ENCODE measurements around the gene MYL9.
"Not testable (repeated sequence)": the region's sequence is repeated elsewhere in the genome, so short reads cannot be mapped to it uniquely, and the experiment has no call there.

The MYL9 gene

GRCh38 chr20:36549942-36550789 is 8.8 kb downstream of the MYL9 start:
- no peak for DNase-seq

- DNase-seq, result no peak
Observed at GRCh38 chr20:36550790-36551299, 9.5 kb downstream of the MYL9 start.

GRCh38 chr20:36555248-36555647 is 13.9 kb downstream of the MYL9 start:
- no peak for DNase-seq

GRCh38 chr20:36562724-36563123 is 21.4 kb downstream of the MYL9 start:
- no peak for DNase-seq

- no peak for DNase-seq
Observed at GRCh38 chr20:36563374-36563773, 22.1 kb downstream of the MYL9 start.

GRCh38 chr20:36564078-36564725 is 22.9 kb downstream of the MYL9 start:
- not testable (repeated sequence) for DNase-seq

GRCh38 chr20:36564726-36565121 is 23.4 kb downstream of the MYL9 start:
- DNase-seq, result not testable (repeated sequence)

GRCh38 chr20:36565520-36565919 is 24.2 kb downstream of the MYL9 start:
- no peak for DNase-seq

- no peak for DNase-seq
Observed at GRCh38 chr20:36569847-36570429, 28.6 kb downstream of the MYL9 start.

- DNase-seq, result no peak
Observed at GRCh38 chr20:36571564-36572504, 30.5 kb downstream of the MYL9 start.

- peak in 1 of 2 donors; percentile 71 for DNase-seq
Observed at GRCh38 chr20:36572701-36573102, 31.4 kb downstream of the MYL9 start.

- DNase-seq, result peak in 1 of 2 donors; percentile 44
Observed at GRCh38 chr20:36573103-36573797, 31.9 kb downstream of the MYL9 start, which contains the start of gene TGIF2. TGIF2 (plus strand) TSS chr20:36573597; CDS start chr20:36578775, 5,178 bp downstream.

GRCh38 chr20:36573798-36574365 is 32.6 kb downstream of the MYL9 start:
- peak; percentile 43 to 59 for DNase-seq

- peak; percentile 35 to 40 for DNase-seq
Observed at GRCh38 chr20:36574366-36575135, 33.2 kb downstream of the MYL9 start.

- no peak for DNase-seq
Observed at GRCh38 chr20:36576081-36576445, 34.7 kb downstream of the MYL9 start.

- DNase-seq, result no peak
Observed at GRCh38 chr20:36578356-36579041, 37.2 kb downstream of the MYL9 start.

- no peak for DNase-seq
Observed at GRCh38 chr20:36579996-36580545, 38.8 kb downstream of the MYL9 start.

GRCh38 chr20:36582322-36582721 is 41.0 kb downstream of the MYL9 start:
- no peak for DNase-seq

GRCh38 chr20:36582821-36583220 is 41.5 kb downstream of the MYL9 start:
- DNase-seq, result no peak
